GM12865 (cell line): Measurements from ENCODE around the gene TCF12.

Experiments
- DNase-seq: peaks from one replicate; pipeline ENCODE4 v3.0.0; 2010; ENCODE audit warnings: low read depth
- H3K4me3 ChIP-seq: 2 replicates; pipeline ENCODE4 v1.5.1; 2011; ENCODE audit warnings: mild to moderate bottlenecking, low read depth, low read length, control low read depth
- TF ChIP-seq, protein P1 (sequence below): IDR thresholded peaks from 2 replicates; pipeline ENCODE4 v1.5.1; 2011; ENCODE audit warnings: low read length, control low read depth, low read depth, inconsistent platforms; ENCODE audit not compliant: insufficient read depth; ENCODE audit errors: missing control alignments

Gene TCF12

DNA sequence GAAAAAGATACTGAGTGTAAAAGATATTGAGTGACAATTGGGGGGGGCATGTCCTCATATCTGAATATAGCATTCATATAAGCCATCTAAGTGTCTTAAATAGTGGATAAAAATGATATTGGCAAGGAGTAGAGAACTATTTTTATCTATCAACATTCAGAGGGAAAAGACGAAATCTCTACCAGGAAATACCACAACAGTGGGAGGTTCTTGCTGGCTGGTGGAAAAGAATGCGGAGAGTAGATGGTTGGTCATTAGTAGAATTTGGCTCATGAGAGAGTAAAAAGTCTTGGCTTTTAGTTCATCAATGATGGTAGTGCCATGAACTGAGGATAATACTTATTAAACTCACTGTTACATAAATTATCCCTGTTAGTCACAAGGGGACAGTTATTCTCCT is 4.8 kb upstream of the TCF12 start:
- TF ChIP-seq, protein P1, sequence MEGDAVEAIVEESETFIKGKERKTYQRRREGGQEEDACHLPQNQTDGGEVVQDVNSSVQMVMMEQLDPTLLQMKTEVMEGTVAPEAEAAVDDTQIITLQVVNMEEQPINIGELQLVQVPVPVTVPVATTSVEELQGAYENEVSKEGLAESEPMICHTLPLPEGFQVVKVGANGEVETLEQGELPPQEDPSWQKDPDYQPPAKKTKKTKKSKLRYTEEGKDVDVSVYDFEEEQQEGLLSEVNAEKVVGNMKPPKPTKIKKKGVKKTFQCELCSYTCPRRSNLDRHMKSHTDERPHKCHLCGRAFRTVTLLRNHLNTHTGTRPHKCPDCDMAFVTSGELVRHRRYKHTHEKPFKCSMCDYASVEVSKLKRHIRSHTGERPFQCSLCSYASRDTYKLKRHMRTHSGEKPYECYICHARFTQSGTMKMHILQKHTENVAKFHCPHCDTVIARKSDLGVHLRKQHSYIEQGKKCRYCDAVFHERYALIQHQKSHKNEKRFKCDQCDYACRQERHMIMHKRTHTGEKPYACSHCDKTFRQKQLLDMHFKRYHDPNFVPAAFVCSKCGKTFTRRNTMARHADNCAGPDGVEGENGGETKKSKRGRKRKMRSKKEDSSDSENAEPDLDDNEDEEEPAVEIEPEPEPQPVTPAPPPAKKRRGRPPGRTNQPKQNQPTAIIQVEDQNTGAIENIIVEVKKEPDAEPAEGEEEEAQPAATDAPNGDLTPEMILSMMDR: no peak
- H3K4me3 ChIP-seq: no peak overlapping the region
- DNase-seq: no peak

DNA sequence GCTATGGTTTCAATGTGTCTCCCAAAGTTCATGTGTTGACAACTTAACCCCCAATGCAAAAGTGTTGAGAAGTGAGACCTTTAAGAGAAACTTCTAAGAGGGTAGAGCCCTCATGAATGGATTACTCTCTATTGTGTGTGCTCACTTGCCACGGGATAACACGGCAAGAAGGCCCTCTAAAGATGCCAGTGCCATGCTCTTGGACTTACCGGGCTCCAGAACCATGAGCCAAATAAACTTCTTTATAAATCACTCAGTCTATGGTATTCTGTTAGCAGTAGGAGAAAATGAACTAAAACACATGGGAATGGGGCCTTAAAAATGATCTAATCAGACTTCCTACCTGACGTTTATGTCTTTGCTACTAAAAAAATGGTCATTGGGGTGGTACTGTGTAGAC is 2.6 kb upstream of the TCF12 start:
- TF ChIP-seq, protein P1: no peak
- DNase-seq: no peak
- no peak overlapping the region for H3K4me3 ChIP-seq

DNA sequence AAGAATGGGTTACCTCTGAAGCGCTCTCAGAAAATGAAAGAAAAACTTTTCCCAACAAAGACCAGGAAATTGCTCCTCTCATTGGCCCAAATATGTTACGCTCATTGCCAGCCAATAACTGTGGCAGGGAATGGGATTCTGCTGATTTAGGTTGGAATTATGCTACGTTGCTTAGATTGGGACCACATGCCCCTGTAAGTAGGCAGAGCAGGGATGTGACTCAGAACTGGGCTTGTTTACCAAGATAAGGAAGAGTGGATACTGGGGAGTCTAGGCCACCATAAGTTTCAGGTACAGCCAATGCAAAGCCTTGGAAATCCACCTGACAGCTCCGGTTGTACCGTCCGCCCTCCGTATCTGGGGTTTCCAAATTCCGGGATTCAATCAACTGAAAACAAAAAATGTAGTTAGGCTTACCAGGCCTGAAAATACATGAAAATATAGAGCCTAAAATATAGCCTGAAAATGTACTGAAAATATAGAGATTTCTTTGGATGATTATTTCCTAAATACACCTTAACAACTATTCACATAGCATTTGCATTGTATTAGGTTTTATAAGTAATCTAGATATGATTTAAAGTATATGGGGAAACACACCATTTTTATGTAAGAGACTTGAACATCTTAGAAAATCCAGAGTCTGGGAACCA is 1.5 kb upstream of the TCF12 start:
- DNase-seq: no peak
- peak overlapping the region; percentile 94 for H3K4me3 ChIP-seq
- TF ChIP-seq, protein P1: no peak

DNA sequence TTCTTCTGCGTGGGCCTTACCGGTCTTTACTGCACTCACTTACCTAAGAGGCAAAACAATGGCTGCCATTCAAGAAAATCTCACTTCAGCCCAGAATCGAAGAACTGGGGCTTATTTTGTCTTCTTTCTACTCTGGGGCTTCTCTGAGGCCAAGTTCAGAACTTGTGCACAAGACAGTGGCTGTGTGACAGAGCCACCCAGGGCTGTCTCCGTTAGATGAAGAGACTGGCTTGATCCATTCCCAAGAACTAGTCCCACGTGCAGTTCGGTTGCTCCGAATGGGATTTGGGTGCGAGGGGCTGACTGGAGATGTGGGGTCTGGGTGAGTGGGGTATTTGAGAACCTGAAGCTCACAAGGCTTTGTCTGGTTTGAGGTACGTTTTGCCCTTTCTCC is 795 bp upstream of the TCF12 start:
- peak; percentile 46 for DNase-seq
- peak overlapping the region; percentile 94 for H3K4me3 ChIP-seq
- TF ChIP-seq, protein P1: no peak

DNA sequence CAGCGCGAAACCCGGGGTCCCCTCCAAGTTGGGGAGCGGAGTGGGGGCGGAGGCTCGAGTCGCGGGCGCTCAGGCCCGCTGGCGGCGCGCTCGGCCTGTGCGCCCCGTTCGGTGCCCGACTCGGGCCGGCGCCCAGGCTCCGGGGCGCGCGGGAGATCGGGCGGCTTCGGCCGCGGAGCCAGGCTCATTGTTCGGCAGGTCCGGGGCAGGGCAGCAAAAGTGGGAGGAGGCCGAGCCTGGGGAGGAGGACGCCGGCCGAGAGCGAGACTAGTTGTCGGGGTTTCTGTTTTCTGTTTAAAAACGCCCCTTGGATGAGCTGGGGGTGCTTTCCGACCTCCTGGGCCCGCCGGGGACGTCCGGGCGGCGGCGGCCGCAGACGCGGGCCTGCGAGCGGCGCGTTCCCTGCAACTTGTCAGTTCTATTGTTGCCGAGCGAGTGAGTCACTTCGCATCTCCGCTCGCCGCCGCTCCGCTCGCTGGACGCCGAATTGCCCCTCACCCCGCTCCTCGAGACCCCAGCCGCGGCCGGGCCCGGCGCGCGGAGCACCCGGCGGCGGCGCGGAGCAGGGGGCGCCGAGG is 676 bp downstream of the TCF12 start:
- TF ChIP-seq, protein P1: no peak
- H3K4me3 ChIP-seq: peak overlapping the region; percentile 94
- peak; percentile 89 for DNase-seq

DNA sequence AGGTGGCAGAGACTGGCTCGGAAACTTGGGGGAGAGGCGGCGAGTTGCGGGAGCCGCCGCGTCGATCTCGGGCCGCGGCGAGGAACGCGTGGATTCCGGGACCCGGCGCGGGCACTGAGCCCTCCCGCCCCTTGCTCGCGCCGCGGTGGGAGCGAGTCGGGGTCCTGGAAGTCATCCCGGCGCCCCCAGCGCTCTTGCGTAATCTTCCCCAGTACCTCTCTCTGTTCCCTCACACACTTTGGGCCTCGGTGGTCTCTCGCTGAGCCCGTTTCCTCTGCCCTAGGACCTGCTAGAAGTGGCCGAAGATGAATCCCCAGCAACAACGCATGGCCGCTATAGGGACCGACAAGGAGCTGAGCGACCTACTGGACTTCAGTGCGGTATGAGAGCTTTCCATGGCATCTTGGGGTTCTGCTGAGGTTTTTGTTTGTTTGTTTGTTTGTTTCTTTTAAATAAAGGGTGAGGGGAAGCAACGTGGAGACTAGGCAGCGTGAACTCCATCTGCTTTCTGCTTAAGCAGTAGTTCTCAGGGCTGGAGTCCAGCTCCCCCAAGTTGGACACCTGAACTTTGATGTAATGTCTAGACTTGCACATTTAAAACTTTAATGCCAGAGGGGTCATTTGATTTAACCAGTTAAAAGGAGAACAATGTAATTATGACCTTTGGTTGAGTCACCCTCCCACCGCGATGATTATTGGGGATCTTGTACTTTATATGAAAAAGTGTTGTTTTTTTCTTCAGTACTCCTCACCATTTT is 1.3 kb downstream of the TCF12 start:
- H3K4me3 ChIP-seq: peak overlapping the region; percentile 94
- DNase-seq: peak; percentile 58
- TF ChIP-seq, protein P1: no peak
